HFF-Myc (cell line): ENCODE results near the gene DCTN5.

Source experiments
- DNase-seq: peaks from one replicate; pipeline ENCODE4 v3.0.0-alpha.2; 2011; ENCODE audit warnings: low read depth; ENCODE audit errors: extremely low read depth
- H3K4me3 ChIP-seq: replicated peaks from 2 replicates; pipeline ENCODE4 v1.5.1; 2011; ENCODE audit warnings: low read depth, mild to moderate bottlenecking, control low read depth, low read length
- CTCF ChIP-seq: IDR thresholded peaks from 2 replicates; pipeline ENCODE4 v1.5.1; 2012; ENCODE audit warnings: mild to moderate bottlenecking, low read depth, low read length, control low read depth; ENCODE audit errors: missing control alignments

DCTN5 gene

GRCh38 chr16:23663918-23664317, 22.7 kb downstream of the DCTN5 start:
- no peak overlapping the region for H3K4me3 ChIP-seq
- TF ChIP-seq CTCF: no peak
- no peak for DNase-seq

DNA sequence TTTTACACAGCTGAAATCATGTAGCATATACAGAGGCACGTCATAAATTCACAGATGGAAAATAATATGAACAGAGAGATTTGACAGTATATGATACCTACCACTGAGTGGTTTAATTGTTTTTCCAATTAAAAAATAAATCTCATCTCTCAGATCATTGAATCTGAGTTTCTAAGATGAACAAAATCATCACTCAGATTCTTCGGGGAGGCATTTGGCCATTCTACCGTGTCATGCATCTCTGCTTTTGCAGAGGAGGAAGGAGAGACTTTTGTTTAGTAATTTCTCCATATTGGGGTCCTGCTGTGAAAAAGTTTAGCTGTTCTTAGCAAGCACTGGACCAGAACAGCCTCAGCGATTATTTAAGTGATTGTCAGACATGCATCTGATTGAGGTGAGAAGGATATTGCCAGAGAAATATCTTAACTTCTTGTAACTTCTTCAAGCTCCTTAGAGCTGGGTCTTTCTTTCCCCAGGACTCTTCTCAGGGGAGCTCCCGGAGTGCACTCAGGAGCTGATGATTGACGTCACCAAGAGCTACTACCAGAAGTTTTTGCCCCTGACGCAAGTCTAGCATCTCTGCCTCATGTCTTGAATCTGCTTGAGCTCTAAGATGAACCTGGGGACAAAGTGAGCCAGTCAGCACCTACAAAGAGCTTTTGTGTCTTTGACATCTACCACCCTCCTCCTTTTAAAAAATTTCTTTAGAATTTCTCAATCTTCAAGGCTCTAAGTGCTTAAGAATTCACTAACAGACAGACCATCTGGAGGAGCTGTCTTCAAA, 25.5 kb downstream of the DCTN5 start:
- no peak for TF ChIP-seq CTCF
- H3K4me3 ChIP-seq: no peak overlapping the region
- no peak for DNase-seq

- TF ChIP-seq CTCF: no peak
- H3K4me3 ChIP-seq: no peak overlapping the region
- no peak for DNase-seq
Measured at GRCh38 chr16:23667355-23667659, 26.0 kb downstream of the DCTN5 start.

- DNase-seq: no peak
Measured at GRCh38 chr16:23668225-23668624, 27.0 kb downstream of the DCTN5 start.

GRCh38 chr16:23668873-23669272, 27.6 kb downstream of the DCTN5 start:
- no peak for TF ChIP-seq CTCF
- no peak for DNase-seq
- H3K4me3 ChIP-seq: no peak overlapping the region

More at GRCh38 chr16:23668225-23668624, 27.0 kb downstream of the DCTN5 start:
- no peak for TF ChIP-seq CTCF
- no peak overlapping the region for H3K4me3 ChIP-seq

DNA sequence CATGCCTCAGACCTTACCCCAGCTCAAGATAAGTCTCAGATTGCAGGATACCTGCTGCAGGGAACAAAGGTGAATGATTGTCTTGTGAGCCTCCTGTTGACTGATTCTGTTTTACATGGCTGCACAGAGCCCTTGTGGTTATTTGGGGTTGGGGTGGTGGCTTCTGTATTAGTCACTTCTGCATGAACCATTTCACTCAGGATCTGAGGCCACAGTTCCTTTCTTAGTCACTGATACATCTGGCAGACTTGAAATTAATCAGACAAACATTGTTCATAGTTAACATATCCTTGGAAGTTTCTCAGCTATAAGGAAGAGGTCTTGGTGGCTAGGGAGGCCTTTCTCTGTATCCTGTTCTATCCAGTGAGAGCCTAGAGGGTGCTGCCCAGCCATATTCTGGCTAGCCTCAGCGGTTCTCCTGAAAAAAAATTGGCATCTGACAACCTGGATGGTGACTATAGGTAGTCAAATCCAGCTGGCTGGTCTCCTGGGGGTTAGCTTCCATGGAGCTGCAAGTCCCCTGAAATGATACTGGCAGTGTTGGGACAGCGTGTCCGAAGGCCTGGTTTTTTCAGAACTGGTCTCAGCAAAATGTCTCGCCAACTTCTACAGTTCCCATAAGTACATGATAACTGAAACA, 29.0 kb downstream of the DCTN5 start:
- no peak overlapping the region for H3K4me3 ChIP-seq
- TF ChIP-seq CTCF: no peak
- no peak for DNase-seq
